22Rv1 (cell line): ENCODE data around the gene SLC25A13.

Source experiments
- ZFX ChIP-seq: fragments of 450-650 bp; IDR thresholded peaks from 2 replicates; pipeline ENCODE4 v1.6.1; 2017; ENCODE audit warnings: antibody characterized with exemption, borderline replicate concordance
- TF ChIP-seq, protein P1 (sequence below): fragments of 450-650 bp; IDR thresholded peaks from 2 replicates; pipeline ENCODE4 v1.5.1; 2017; ENCODE audit warnings: mild to moderate bottlenecking

DNA sequence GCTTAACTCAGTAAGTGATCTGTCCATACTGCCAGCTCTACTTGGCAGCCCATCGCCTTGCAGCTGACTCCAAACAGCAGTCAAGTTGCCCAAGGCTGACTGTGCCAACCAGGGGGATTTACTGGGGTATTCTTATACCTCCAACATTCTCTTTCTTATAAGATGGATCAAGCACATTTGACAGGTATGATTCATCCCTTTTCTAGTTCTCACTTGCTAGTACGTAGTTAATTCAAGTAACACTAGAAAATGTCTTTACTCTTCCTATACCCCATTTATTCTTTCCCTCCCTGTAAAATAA is 77.0 kb downstream of the SLC25A13 start:
- TF ChIP-seq, protein P1, sequence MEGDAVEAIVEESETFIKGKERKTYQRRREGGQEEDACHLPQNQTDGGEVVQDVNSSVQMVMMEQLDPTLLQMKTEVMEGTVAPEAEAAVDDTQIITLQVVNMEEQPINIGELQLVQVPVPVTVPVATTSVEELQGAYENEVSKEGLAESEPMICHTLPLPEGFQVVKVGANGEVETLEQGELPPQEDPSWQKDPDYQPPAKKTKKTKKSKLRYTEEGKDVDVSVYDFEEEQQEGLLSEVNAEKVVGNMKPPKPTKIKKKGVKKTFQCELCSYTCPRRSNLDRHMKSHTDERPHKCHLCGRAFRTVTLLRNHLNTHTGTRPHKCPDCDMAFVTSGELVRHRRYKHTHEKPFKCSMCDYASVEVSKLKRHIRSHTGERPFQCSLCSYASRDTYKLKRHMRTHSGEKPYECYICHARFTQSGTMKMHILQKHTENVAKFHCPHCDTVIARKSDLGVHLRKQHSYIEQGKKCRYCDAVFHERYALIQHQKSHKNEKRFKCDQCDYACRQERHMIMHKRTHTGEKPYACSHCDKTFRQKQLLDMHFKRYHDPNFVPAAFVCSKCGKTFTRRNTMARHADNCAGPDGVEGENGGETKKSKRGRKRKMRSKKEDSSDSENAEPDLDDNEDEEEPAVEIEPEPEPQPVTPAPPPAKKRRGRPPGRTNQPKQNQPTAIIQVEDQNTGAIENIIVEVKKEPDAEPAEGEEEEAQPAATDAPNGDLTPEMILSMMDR: no peak
- no peak for TF ChIP-seq ZFX
